PC-9 (cell line): ENCODE results near the gene SRBD1.

Source experiments
- EZH2 ChIP-seq: fragments of 200-600 bp; sonication (generic); IDR thresholded peaks from 2 replicates; pipeline ENCODE4 v1.8.0; 2017; ENCODE audit warnings: antibody characterized with exemption, low read depth
- TF ChIP-seq, protein P1 (sequence below): fragments of 200-600 bp; sonication (generic); conservative IDR thresholded peaks from 2 replicates; pipeline ENCODE4 v1.6.1; 2017; ENCODE audit warnings: mixed run types, antibody characterized with exemption, mild to moderate bottlenecking, moderate library complexity

GRCh38 chr2:45343251-45344017 is 267.6 kb downstream of the SRBD1 start:
- TF ChIP-seq, protein P1, sequence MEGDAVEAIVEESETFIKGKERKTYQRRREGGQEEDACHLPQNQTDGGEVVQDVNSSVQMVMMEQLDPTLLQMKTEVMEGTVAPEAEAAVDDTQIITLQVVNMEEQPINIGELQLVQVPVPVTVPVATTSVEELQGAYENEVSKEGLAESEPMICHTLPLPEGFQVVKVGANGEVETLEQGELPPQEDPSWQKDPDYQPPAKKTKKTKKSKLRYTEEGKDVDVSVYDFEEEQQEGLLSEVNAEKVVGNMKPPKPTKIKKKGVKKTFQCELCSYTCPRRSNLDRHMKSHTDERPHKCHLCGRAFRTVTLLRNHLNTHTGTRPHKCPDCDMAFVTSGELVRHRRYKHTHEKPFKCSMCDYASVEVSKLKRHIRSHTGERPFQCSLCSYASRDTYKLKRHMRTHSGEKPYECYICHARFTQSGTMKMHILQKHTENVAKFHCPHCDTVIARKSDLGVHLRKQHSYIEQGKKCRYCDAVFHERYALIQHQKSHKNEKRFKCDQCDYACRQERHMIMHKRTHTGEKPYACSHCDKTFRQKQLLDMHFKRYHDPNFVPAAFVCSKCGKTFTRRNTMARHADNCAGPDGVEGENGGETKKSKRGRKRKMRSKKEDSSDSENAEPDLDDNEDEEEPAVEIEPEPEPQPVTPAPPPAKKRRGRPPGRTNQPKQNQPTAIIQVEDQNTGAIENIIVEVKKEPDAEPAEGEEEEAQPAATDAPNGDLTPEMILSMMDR = no peak
- no peak for TF ChIP-seq EZH2
